Measurements from ENCODE around the gene METRN. TPM values are rescaled to one million over a fixed set of nuclear protein-coding genes. Genes with fewer than 3 reads are reported as not detected.
A peak's percentile ranks its signal among the peaks of the same experiment; 100 is the strongest.

The METRN gene
- total RNA-seq, 4 donors from 2014 or later = 24.4 to 42.1 (median 33.3) TPM

DNA sequence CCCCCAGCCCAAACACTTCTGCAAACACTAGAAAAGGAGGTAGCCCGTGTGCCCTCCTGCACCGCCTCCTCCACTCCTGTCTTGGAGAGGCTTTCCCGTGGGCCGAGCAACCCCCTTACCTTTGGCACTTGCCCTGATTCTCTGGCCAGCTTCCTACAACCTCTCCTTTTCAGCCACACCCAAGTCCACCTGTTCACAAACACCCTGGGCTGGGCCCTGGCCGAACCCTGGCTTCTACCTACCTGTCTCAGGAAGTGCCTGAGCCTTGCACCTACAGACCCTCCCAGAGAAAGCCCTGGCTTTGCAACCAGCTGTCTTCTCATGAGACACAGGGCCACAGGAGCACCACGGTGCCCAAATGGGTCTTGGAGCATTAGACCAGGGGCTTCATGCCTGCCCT, 4.0 kb downstream of the METRN start:
- no peaks in the 10 kb centered on the region for H3K36me3 ChIP-seq
- no peak for ATAC-seq
- no peak for DNase-seq
- peaks cover 24 to 39% of the 10 kb centered on the region in 2 donors for H3K4me1 ChIP-seq
- intact Hi-C loops (cut with DNase I; ENCODE audit: low total_unique reads) = no loop called here
- no peaks in the 10 kb centered on the region for H3K9me3 ChIP-seq
- no peaks in the 10 kb centered on the region for H3K27me3 ChIP-seq
- in situ Hi-C loops (cut with MboI; ENCODE audit: low sequenced_read_pairs in 4 of 4) = no loop called here
- no peak overlapping the region for H3K4me3 ChIP-seq
- no peak overlapping the region for H3K27ac ChIP-seq
- no peak for TF ChIP-seq POLR2A (IDR thresholded peaks at IDR 0.05)
- TF ChIP-seq, protein P1, sequence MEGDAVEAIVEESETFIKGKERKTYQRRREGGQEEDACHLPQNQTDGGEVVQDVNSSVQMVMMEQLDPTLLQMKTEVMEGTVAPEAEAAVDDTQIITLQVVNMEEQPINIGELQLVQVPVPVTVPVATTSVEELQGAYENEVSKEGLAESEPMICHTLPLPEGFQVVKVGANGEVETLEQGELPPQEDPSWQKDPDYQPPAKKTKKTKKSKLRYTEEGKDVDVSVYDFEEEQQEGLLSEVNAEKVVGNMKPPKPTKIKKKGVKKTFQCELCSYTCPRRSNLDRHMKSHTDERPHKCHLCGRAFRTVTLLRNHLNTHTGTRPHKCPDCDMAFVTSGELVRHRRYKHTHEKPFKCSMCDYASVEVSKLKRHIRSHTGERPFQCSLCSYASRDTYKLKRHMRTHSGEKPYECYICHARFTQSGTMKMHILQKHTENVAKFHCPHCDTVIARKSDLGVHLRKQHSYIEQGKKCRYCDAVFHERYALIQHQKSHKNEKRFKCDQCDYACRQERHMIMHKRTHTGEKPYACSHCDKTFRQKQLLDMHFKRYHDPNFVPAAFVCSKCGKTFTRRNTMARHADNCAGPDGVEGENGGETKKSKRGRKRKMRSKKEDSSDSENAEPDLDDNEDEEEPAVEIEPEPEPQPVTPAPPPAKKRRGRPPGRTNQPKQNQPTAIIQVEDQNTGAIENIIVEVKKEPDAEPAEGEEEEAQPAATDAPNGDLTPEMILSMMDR (IDR thresholded peaks at IDR 0.05 in 4 of 5, conservative IDR thresholded peaks at IDR 0.05 in 1 of 5) = no peak

DNA sequence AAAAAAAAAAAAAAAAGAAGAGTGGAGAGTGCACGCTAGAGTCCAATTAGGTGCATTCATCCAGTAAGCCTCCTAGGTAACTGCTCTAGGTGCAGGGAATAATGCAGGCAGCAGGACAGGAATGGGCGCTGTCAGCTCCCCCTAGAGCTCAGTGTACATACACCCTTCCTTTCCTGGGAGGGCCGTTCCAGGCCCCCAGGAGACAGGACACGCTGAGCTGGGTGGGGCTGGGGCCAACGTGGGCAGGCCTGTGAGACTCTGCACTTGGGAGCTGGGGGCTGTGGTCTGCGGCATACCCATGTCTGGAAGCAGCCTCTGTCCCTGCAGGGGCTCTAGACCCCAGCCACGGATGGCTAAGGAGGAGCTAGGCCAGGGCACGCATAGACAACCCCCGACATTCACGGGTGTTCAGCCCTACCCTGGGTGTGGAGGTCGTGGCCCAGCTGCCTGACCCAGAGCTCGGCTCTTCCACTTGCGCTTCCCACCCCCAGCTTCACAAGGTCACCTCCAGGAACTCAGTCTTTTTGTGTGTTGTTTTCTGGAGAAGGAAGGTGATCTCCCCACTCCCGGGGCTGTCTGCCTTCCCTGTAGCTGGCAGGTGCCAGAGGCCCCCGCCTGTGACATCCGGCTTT, 5.0 kb downstream of the METRN start:
- Histone ChIP-seq H3K36me3 (no peaks in the 10 kb centered on the region), H3K4me1 (peaks cover 21 to 35% of the 10 kb centered on the region in 2 donors), H3K9me3 (no peaks in the 10 kb centered on the region), H3K27ac (peak overlapping the region; percentile 86 to 95 (median 90)), H3K27me3 (peaks cover 0 to 1% (median 0%) of the 10 kb centered on the region in 3 donors), H3K4me3 (peak overlapping the region; percentile 76 to 99 (median 83))
- TF ChIP-seq, protein P1 (IDR thresholded peaks at IDR 0.05 in 4 of 5, conservative IDR thresholded peaks at IDR 0.05 in 1 of 5) = no peak
- TF ChIP-seq POLR2A (IDR thresholded peaks at IDR 0.05) = no peak
- intact Hi-C loops (cut with DNase I; ENCODE audit: low total_unique reads) (loop anchor here (2.0 kb wide), 1 partner anchor 69 kb away; the partner anchor contains the start of genes CHTF18 and RPUSD1), in situ Hi-C loops (cut with MboI; ENCODE audit: low sequenced_read_pairs in 4 of 4) (no loop called here)
- DNase-seq (no peak), ATAC-seq (no peak)

DNA sequence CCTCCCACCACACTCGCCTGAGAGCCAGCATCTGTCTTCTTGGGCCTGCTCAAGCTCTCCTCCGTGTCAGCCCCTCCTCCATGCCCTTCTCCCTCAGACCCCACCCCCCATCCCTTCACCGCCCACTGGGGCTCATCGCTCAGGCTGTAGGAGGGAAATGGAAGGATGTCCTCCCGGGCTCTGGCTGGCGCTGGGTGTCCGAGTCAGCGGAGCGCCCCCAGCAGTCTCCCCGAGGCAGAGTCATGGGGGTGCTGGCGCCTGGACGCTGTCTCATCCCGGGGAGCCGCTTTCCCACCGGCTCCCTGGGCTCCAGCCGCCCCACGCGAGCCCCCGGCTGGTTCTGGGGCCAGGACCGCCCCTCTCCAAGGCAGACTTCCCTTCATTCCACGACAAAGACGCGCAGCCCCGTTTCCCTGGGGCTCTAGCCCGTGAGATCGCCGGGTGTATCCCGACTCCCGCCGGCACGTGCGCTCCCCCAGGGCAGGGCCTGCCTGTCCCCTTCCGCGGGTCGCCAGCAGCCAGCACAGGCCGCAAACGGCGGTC, 5.6 kb downstream of the METRN start:
- Histone ChIP-seq H3K36me3 (no peaks in the 10 kb centered on the region), H3K4me3 (peak overlapping the region; percentile 76 to 99 (median 83)), H3K27ac (peak overlapping the region; percentile 86 to 95 (median 90)), H3K27me3 (peaks cover 0 to 7% (median 5%) of the 10 kb centered on the region in 3 donors), H3K9me3 (no peaks in the 10 kb centered on the region), H3K4me1 (peaks cover 21 to 35% of the 10 kb centered on the region in 2 donors)
- intact Hi-C loops (cut with DNase I; ENCODE audit: low total_unique reads) (loop anchor here (2.0 kb wide), 1 partner anchor 68 kb away; the partner anchor contains the start of genes CHTF18 and RPUSD1), in situ Hi-C loops (cut with MboI; ENCODE audit: low sequenced_read_pairs in 4 of 4) (no loop called here)
- ATAC-seq (peak; percentile 31 to 38), DNase-seq (no peak)
- TF ChIP-seq, protein P1 (IDR thresholded peaks at IDR 0.05 in 4 of 5, conservative IDR thresholded peaks at IDR 0.05 in 1 of 5) = no peak
- no peak for TF ChIP-seq POLR2A (IDR thresholded peaks at IDR 0.05)

DNA sequence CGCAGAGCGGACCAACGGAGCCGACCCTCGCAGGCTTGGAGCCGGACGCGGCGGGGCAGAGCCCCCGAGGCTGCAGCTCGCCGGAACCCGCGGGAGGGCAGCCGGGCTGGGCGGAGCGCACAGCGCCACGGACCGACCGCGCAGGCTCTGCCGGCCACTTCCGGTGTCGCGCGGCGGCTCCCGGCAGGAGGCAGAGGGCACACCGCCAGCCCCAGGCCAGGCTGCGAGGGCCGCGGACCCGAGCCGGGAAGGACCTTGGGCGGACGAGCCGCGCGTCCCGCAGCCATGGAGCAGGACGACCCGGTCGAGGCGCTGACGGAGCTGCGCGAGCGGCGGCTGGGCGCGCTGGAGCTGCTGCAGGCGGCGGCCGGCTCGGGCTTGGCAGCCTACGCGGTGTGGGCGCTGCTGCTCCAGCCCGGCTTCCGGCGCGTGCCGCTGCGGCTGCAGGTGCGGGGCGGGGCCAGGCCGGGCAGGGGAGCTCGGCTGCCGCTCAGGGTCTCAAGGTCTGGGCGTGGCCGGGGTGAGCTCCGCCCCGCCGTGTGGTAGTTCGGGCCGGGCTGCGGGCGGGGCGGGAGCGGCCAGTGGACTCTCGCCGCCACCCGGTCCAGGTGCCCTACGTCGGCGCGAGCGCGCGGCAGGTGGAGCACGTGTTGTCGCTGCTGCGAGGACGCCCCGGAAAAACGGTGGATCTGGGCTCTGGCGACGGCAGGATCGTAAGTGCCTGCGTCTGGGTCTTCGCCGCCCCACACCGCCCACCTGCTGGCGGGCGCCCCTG, 6.3 kb downstream of the METRN start, which contains the start of gene ANTKMT:
TSS of gene ANTKMT (plus strand) at position 157 of the 775 bp plus-strand sequence. CDS start at position 286, 129 bp downstream.
- Histone ChIP-seq H3K9me3 (no peaks in the 10 kb centered on the region), H3K4me1 (peaks cover 15 to 30% of the 10 kb centered on the region in 2 donors), H3K36me3 (no peaks in the 10 kb centered on the region), H3K27ac (peak within 1 kb of the TSS; percentile 86 to 95 (median 90)), H3K27me3 (peaks cover 6 to 14% (median 11%) of the 10 kb centered on the region in 3 donors), H3K4me3 (peak within 1 kb of the TSS; percentile 76 to 99 (median 83))
- DNase-seq (peak; percentile 68 to 83), ATAC-seq (peak; percentile 90)
- in situ Hi-C loops (cut with MboI; ENCODE audit: low sequenced_read_pairs in 4 of 4) (no loop called here), intact Hi-C loops (cut with DNase I; ENCODE audit: low total_unique reads) (loop anchor here (1.0 to 2.0 kb wide), 3 partner anchors 20 to 68 kb away; partner anchors contain the start of genes CHTF18, RPUSD1 and WDR24)
- TF ChIP-seq, protein P1 (IDR thresholded peaks at IDR 0.05 in 4 of 5, conservative IDR thresholded peaks at IDR 0.05 in 1 of 5) = peak in 2 of 5 experiments; percentile 19 to 34
- TF ChIP-seq POLR2A (IDR thresholded peaks at IDR 0.05) = peak; percentile 70 to 71
